Gastrocnemius medialis (tissue), 4 donors: Measurements from ENCODE around the gene TRAF7. TPM values are rescaled to one million over a fixed set of nuclear protein-coding genes. Genes with fewer than 3 reads are reported as not detected.

Experiments
- ATAC-seq, 2 donors: fragments of 150-250 bp; one replicate each; pipeline ENCODE4 v1.9.1; 2016
- DNase-seq, 2 donors: peaks; one replicate each; pipeline ENCODE4 v3.0.0-alpha.2; 2019
- H3K27ac ChIP-seq, 4 donors: fragments of 200-600 bp; sonication (generic); 1 replicate in 1 of 4; 2 replicates in 3 of 4; pipeline ENCODE4 v1.5.1; 2016 to 2018; ENCODE audit warnings: mild to moderate bottlenecking in 2 of 4, moderate library complexity in 1 of 4
- H3K27me3 ChIP-seq, 3 donors: fragments of 200-600 bp; sonication (generic) in 2 of 3; 1 replicate in 1 of 3; 2 replicates in 2 of 3; pipeline versions ENCODE4 v1.5.1 to v1.6.0; 2016 to 2019; ENCODE audit warnings: mild to moderate bottlenecking in 1 of 3, moderate library complexity in 1 of 3
- H3K36me3 ChIP-seq, 2 donors: fragments of 200-600 bp; sonication (generic) in 1 of 2; one replicate each; pipeline ENCODE4 v1.5.1; 2017 to 2018
- H3K4me1 ChIP-seq, 2 donors: fragments of 200-600 bp; sonication (generic) in 1 of 2; one replicate each; pipeline ENCODE4 v1.5.1; 2016 to 2017; ENCODE audit warnings: mild to moderate bottlenecking in 2 of 2
- H3K4me3 ChIP-seq, 4 donors: fragments of 200-600 bp; sonication (generic) in 3 of 4; 1 replicate in 1 of 4; 2 replicates in 3 of 4; pipeline ENCODE4 v1.5.1; 2016 to 2019; ENCODE audit warnings: mild to moderate bottlenecking in 2 of 4
- H3K9me3 ChIP-seq, 3 donors: fragments of 200-600 bp; sonication (generic) in 2 of 3; 1 replicate in 1 of 3; 2 replicates in 2 of 3; pipeline ENCODE4 v1.5.1; 2016 to 2019
- POLR2A ChIP-seq, 2 donors: fragments of 450-650 bp; IDR thresholded peaks; one replicate each; pipeline ENCODE4 v1.6.1; 2017; ENCODE audit warnings: antibody characterized with exemption in 2 of 2, mild to moderate bottlenecking in 2 of 2, moderate library complexity in 2 of 2
- in situ Hi-C, 4 donors: fragments of 200-750 bp; cut with MboI; loops; one replicate each; pipeline versions ENCODE4 v1.15.0 to v1.8.0; 2017; ENCODE audit warnings: low sequenced_read_pairs in 4 of 4
- intact Hi-C: fragments of 100-400 bp; cut with DNase I; formaldehyde crosslinking; loops from one replicate; pipeline ENCODE4 v1.15.1; 2023; ENCODE audit warnings: low total_unique reads
- microRNA counts, 2 donors: library from miRNA; unstranded; fragments of <30 nt; microRNA quantifications; one replicate each; lab custom pipeline; 2016
- microRNA-seq, 2 donors: library from miRNA; unstranded; fragments of <30 nt; microRNA quantifications; one replicate each; pipeline ENCODE4, GENCODE V29; 2016; ENCODE audit warnings: borderline replicate concordance in 2 of 2
- total RNA-seq, 4 donors: library from RNA; depleted of rRNA; stranded (reverse); fragments of >200 nt; gene quantifications; one replicate each; pipeline versions ENCODE4 v1.1.0 to v1.2.3, GENCODE V29; 2016
- TF ChIP-seq, protein P1 (sequence below), 5 experiments: fragments of 450-650 bp in 3 of 5; fragments of 200-600 bp in 2 of 5; sonication (generic) in 2 of 5; IDR thresholded peaks in 4 of 5; conservative IDR thresholded peaks in 1 of 5; 1 replicate in 4 of 5; 2 replicates in 1 of 5; pipeline ENCODE4 v1.5.1; 2016 to 2019; ENCODE audit warnings: antibody characterized with exemption in 5 of 5, mild to moderate bottlenecking in 3 of 5, moderate library complexity in 3 of 5

TRAF7 gene
- total RNA-seq, 4 donors from 2014 or later: 39.5 to 71.4 (median 55.9) TPM

DNA sequence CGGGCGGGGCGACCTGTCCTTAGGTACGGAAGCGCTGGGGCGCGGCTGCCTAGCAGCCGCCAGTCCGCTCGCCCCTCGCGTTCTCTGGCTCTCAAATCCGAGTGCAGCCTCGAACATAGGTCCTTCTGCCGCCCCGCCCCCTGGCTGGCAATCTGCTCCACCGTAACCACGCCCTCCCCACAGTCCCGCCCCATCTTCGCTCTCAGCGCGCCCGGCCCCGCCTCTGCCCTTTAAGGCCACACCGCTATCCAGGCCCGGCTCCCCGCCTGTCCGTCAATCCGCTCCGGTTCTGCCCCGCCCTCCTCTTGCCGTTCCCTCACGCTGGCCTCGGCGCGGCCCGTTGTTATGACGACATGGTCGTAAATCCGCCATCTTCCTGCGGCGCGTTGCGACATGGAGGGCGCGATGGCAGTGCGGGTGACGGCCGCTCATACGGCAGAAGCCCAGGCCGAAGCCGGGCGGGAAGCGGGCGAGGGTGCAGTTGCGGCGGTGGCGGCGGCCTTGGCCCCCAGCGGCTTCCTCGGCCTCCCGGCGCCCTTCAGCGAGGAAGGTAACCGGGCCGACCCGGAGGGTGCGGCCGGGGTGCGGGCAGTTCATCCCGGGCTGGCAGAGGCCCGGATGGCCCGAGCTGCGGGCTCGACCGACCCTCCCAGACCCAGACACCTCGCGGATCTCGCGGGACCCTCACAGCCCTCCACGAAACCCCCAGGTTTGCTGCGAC lies 67.8 kb downstream of the TRAF7 start, which contains the start of gene E4F1:
Gene E4F1, plus strand, starts transcription at position 371 of the 721 bp plus-strand sequence. Its CDS starts 23 bp downstream, at position 394.
- Histone ChIP-seq H3K4me3 (peak within 1 kb of the TSS; percentile 78 to 98 (median 93)), H3K27ac (peak within 1 kb of the TSS; percentile 85 to 96 (median 94)), H3K4me1 (peaks cover 11 to 16% of the 10 kb centered on the region in 2 donors), H3K36me3 (peaks cover 0 to 5% of the 10 kb centered on the region in 2 donors), H3K27me3 (no peaks in the 10 kb centered on the region), H3K9me3 (no peaks in the 10 kb centered on the region)
- TF ChIP-seq, protein P1, sequence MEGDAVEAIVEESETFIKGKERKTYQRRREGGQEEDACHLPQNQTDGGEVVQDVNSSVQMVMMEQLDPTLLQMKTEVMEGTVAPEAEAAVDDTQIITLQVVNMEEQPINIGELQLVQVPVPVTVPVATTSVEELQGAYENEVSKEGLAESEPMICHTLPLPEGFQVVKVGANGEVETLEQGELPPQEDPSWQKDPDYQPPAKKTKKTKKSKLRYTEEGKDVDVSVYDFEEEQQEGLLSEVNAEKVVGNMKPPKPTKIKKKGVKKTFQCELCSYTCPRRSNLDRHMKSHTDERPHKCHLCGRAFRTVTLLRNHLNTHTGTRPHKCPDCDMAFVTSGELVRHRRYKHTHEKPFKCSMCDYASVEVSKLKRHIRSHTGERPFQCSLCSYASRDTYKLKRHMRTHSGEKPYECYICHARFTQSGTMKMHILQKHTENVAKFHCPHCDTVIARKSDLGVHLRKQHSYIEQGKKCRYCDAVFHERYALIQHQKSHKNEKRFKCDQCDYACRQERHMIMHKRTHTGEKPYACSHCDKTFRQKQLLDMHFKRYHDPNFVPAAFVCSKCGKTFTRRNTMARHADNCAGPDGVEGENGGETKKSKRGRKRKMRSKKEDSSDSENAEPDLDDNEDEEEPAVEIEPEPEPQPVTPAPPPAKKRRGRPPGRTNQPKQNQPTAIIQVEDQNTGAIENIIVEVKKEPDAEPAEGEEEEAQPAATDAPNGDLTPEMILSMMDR (IDR thresholded peaks at IDR 0.05 in 4 of 5, conservative IDR thresholded peaks at IDR 0.05 in 1 of 5): peak in 2 of 5 experiments; percentile 23 to 37
- TF ChIP-seq POLR2A (IDR thresholded peaks at IDR 0.05): peak; percentile 97 to 98
- ATAC-seq (peak; percentile 97), DNase-seq (peak; percentile 99 to 100)
- intact Hi-C loops (loop anchor here (1.0 kb wide), 2 partner anchors 8 to 18 kb away; partner anchors contain the start of gene MLST8), in situ Hi-C loops (no loop called here)

DNA sequence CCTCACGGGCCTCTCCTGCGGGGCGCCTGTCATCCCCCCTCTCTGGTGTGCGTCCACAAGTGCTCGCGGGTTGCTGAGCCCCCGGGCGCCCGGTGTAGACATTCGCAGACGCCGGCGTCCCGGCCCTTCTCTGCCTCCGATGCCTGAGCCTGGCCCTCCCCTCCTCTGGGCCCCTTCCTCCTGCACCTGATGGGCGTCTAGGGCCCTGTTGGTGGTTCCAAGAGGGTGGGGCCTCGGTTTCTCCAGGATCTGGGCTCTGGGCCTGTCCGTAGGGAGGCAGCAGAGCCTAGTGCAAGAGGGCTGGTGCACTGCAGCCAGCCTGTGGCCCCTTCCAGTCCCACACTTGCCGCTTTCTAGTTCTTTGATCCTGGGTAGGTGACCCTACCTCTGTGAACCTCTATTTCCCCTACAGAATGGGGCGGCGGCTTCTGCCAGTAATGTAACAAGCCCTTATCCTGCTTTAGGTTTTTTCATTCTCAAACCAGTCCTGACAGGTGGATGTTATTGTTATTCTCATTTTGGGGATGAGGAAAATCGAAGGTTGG lies 68.4 kb downstream of the TRAF7 start:
- no peaks in the 10 kb centered on the region for H3K9me3 ChIP-seq
- in situ Hi-C loops (no loop called here), intact Hi-C loops (loop anchor here (1.0 kb wide), 3 partner anchors 9 to 27 kb away; partner anchors contain the start of genes ECI1 and MLST8)
- H3K4me3 ChIP-seq: peak overlapping the region; percentile 78 to 98 (median 93)
- H3K4me1 ChIP-seq: peaks cover 11 to 16% of the 10 kb centered on the region in 2 donors
- ATAC-seq (peak; percentile 65 to 67), DNase-seq (peak; percentile 43 to 71)
- peaks cover 0 to 11% of the 10 kb centered on the region in 2 donors for H3K36me3 ChIP-seq
- TF ChIP-seq, protein P1 (IDR thresholded peaks at IDR 0.05 in 4 of 5, conservative IDR thresholded peaks at IDR 0.05 in 1 of 5): peak in 3 of 5 experiments; percentile 11 to 33 (median 23)
- no peak for TF ChIP-seq POLR2A (IDR thresholded peaks at IDR 0.05)
- no peaks in the 10 kb centered on the region for H3K27me3 ChIP-seq
- peak overlapping the region; percentile 85 to 96 (median 94) for H3K27ac ChIP-seq

DNA sequence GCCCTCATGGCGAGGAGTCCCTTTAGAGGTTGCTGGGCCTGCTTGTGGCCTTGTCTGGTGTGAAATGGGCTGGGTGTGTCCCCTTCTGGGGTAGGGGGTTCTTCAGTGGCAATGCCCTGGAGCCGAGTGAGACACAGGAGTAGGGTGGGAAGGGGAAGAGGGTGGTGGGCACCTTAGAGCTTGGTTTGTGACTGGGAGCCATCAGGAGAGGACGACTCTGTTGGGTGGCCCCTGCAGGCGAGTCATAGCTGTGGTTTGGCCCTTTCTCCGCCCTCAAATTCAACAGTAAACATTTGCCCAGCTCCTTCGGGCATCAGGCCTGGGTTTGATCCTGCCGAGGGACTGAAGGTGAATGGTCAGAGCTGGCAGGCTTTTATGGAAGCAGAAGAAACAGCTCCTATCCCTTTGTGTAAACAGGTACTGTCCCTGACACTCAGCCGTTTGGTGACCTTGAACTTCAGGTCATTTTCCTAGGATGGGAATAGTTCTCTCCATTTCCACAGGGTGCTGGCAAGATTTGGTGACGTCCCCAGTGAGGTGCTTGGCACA lies 70.7 kb downstream of the TRAF7 start:
- peaks cover 11 to 16% of the 10 kb centered on the region in 2 donors for H3K4me1 ChIP-seq
- H3K36me3 ChIP-seq: peaks cover 0 to 33% of the 10 kb centered on the region in 2 donors
- intact Hi-C loops (no loop called here), in situ Hi-C loops (no loop called here)
- no peak overlapping the region for H3K4me3 ChIP-seq
- ATAC-seq (no peak), DNase-seq (no peak)
- H3K9me3 ChIP-seq: no peaks in the 10 kb centered on the region
- H3K27ac ChIP-seq: peak overlapping the region in 1 of 4 donors; percentile 1
- no peaks in the 10 kb centered on the region for H3K27me3 ChIP-seq
- TF ChIP-seq, protein P1 (IDR thresholded peaks at IDR 0.05 in 4 of 5, conservative IDR thresholded peaks at IDR 0.05 in 1 of 5): no peak
- no peak for TF ChIP-seq POLR2A (IDR thresholded peaks at IDR 0.05)

DNA sequence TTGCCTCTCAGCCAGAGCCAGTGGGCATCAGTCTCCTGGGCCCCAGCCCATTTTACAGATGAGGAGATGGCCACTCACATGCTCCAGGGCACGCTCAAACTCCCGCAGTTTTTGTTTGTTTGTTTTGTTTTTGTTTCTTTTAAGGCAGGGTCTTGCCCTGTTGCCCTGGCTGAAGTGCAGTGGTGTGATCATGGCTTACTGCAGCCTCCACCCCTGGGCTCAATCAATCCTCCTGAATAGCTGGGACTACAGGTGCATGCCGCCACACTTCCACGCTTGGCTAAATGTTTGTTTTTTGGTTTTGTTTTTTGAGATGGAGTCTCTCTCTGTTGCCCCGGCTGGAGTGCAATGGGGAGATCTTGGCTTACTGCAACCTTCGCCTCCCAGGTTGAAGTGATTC lies 71.3 kb downstream of the TRAF7 start:
- in situ Hi-C loops (no loop called here), intact Hi-C loops (no loop called here)
- H3K9me3 ChIP-seq: no peaks in the 10 kb centered on the region
- DNase-seq (no peak), ATAC-seq (no peak)
- peaks cover 0 to 39% of the 10 kb centered on the region in 2 donors for H3K36me3 ChIP-seq
- peak overlapping the region in 1 of 4 donors; percentile 1 for H3K27ac ChIP-seq
- no peaks in the 10 kb centered on the region for H3K27me3 ChIP-seq
- no peak overlapping the region for H3K4me3 ChIP-seq
- TF ChIP-seq, protein P1 (IDR thresholded peaks at IDR 0.05 in 4 of 5, conservative IDR thresholded peaks at IDR 0.05 in 1 of 5): no peak
- no peak for TF ChIP-seq POLR2A (IDR thresholded peaks at IDR 0.05)
- H3K4me1 ChIP-seq: peaks cover 11 to 16% of the 10 kb centered on the region in 2 donors

MicroRNA genes within 50 kb of the gene (microRNA counts, 767-probe panel; counts per million panel counts)
- 356 to 448 counts per million in 2 donors for microRNA hsa-miR-3180 (lab: Ali Mortazavi, UCI)
- 356 to 448 counts per million in 2 donors for microRNA hsa-miR-4516 (lab: Ali Mortazavi, UCI)

Small RNA genes lying within 50 kb of the gene (microRNA-seq; reads per million reads assigned to microRNA genes)
- gene MIR3180-5 (0 reads per million in 2 donors), gene MIR4516 (0 reads per million in 2 donors), gene MIR6511B1 (0 reads per million in 2 donors)

Other genes starting within 250 kb of the TRAF7 start
- gene HS3ST6, start 237.4 kb upstream of the TRAF7 start, total RNA-seq: not detected
- gene MSRB1, start 212.6 kb upstream of the TRAF7 start, total RNA-seq: 10 to 100 TPM; 16.7 to 40.7 (median 35.2) TPM
- 100 to 1,000 TPM; 116 to 354 (median 188) TPM for gene RPL3L, start 201.1 kb upstream of the TRAF7 start, total RNA-seq
- 1,000 to 10,000 TPM in 1 of 4 donors, 100 to 1,000 TPM in 3; 530 to 1,014 (median 743) TPM for gene NDUFB10, start 196.2 kb upstream of the TRAF7 start, total RNA-seq
- gene RPS2, start 191.0 kb upstream of the TRAF7 start, total RNA-seq: 1,000 to 10,000 TPM; 1,162 to 1,876 (median 1,684) TPM
- not detected for gene RNF151, start 188.9 kb upstream of the TRAF7 start, total RNA-seq
- gene TBL3, start 183.7 kb upstream of the TRAF7 start, total RNA-seq: 10 to 100 TPM; 48.2 to 79.5 (median 71.4) TPM
- under 1 TPM in 2 of 4 donors, not detected in 2; 0.33 to 0.46 TPM for gene NOXO1, start 174.3 kb upstream of the TRAF7 start, total RNA-seq
- 10 to 100 TPM; 16.3 to 27.0 (median 20.1) TPM for gene GFER, start 171.6 kb upstream of the TRAF7 start, total RNA-seq
- gene SYNGR3, start 165.8 kb upstream of the TRAF7 start, total RNA-seq: 1 to 10 TPM in 1 of 4 donors, not detected in 3; 2.3 TPM
- 10 to 100 TPM; 57.0 to 92.2 (median 75.4) TPM for gene ZNF598, start 146.0 kb upstream of the TRAF7 start, total RNA-seq
- not detected for gene NPW, start 136.0 kb upstream of the TRAF7 start, total RNA-seq
- gene NHERF2, start 128.9 kb upstream of the TRAF7 start, total RNA-seq: 10 to 100 TPM; 51.6 to 86.9 (median 74.4) TPM
- gene NTHL1, start 107.9 kb upstream of the TRAF7 start, total RNA-seq: 10 to 100 TPM in 1 of 4 donors, 1 to 10 TPM in 3; 3.5 to 13.6 (median 6.4) TPM
- gene TSC2, start 107.8 kb upstream of the TRAF7 start, total RNA-seq: 10 to 100 TPM; 44.5 to 62.7 (median 53.8) TPM
- 100 to 1,000 TPM; 168 to 376 (median 339) TPM for gene PKD1, start 19.9 kb upstream of the TRAF7 start, total RNA-seq
- 1 to 10 TPM in 2 of 4 donors, not detected in 2; 1.3 to 4.2 TPM for gene RAB26, start 7.2 kb upstream of the TRAF7 start, total RNA-seq
- under 1 TPM in 3 of 4 donors, not detected in 1; 0.07 to 0.51 (median 0.10) TPM for gene CASKIN1, start 40.8 kb downstream of the TRAF7 start, total RNA-seq
- 10 to 100 TPM; 40.3 to 77.0 (median 73.5) TPM for gene MLST8, start 49.7 kb downstream of the TRAF7 start, total RNA-seq
- 1 to 10 TPM in 3 of 4 donors, under 1 TPM in 1; 0.15 to 2.2 (median 1.4) TPM for gene BRICD5, start 55.1 kb downstream of the TRAF7 start, total RNA-seq
- 10 to 100 TPM; 19.6 to 43.1 (median 25.6) TPM for gene PGP, start 59.1 kb downstream of the TRAF7 start, total RNA-seq
- 10 to 100 TPM; 24.5 to 38.4 (median 27.0) TPM for gene E4F1, start 67.8 kb downstream of the TRAF7 start, total RNA-seq
- gene DNASE1L2, start 80.7 kb downstream of the TRAF7 start, total RNA-seq: 1 to 10 TPM in 1 of 4 donors, under 1 TPM in 1, not detected in 2; 0.69 to 2.1 TPM
- gene ECI1, start 95.8 kb downstream of the TRAF7 start, total RNA-seq: 100 to 1,000 TPM in 1 of 4 donors, 10 to 100 TPM in 3; 74.0 to 137 (median 79.3) TPM
- gene RNPS1, start 112.3 kb downstream of the TRAF7 start, total RNA-seq: 100 to 1,000 TPM; 158 to 222 (median 172) TPM
- 10 to 100 TPM in 3 of 4 donors, 1 to 10 TPM in 1; 2.7 to 15.0 (median 10.9) TPM for gene ABCA3, start 184.9 kb downstream of the TRAF7 start, total RNA-seq